GM10266 (cell line): Measurements from ENCODE around the gene ATOX1.

Experiments
- DNase-seq: peaks from one replicate; pipeline ENCODE4 v3.0.0; 2012; ENCODE audit errors: extremely low spot score
- TF ChIP-seq, protein P1 (sequence below): IDR thresholded peaks from 2 replicates; pipeline ENCODE4 v1.5.1; 2012; ENCODE audit warnings: mild to moderate bottlenecking, low read depth; ENCODE audit not compliant: control insufficient read depth, insufficient read depth; ENCODE audit errors: missing control alignments

ATOX1 gene

GRCh38 chr5:151697452-151697851 lies 61.0 kb downstream of the ATOX1 start:
- DNase-seq: no peak
- TF ChIP-seq, protein P1, sequence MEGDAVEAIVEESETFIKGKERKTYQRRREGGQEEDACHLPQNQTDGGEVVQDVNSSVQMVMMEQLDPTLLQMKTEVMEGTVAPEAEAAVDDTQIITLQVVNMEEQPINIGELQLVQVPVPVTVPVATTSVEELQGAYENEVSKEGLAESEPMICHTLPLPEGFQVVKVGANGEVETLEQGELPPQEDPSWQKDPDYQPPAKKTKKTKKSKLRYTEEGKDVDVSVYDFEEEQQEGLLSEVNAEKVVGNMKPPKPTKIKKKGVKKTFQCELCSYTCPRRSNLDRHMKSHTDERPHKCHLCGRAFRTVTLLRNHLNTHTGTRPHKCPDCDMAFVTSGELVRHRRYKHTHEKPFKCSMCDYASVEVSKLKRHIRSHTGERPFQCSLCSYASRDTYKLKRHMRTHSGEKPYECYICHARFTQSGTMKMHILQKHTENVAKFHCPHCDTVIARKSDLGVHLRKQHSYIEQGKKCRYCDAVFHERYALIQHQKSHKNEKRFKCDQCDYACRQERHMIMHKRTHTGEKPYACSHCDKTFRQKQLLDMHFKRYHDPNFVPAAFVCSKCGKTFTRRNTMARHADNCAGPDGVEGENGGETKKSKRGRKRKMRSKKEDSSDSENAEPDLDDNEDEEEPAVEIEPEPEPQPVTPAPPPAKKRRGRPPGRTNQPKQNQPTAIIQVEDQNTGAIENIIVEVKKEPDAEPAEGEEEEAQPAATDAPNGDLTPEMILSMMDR: no peak

DNA sequence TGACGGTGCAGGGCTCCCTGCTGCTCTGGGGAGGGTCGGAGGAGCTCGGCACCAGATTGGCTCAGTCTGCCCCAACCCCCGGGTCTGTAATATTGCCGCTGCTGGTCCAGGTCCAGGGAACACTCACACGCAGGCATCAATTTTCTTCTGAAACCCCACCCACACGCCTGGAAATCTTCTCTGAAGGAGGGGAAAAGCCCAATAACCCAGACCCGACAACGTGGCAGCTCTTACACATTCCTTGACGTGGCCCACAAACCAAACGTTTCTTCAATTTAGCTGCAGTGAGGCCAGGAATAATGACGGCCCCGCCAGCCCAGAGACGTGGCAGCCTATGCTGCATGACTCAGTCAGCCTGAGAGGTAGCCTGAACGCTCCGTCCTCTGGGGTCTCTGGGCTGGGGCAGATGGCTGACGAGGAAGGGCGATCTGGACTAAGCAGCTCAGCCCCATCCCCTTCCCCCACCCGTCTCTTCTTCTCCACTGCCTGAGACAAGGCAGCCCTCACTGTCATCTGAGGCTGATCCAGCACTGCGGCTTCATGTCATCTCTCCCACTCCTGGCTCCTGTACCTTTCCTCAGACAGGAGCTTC lies 61.9 kb downstream of the ATOX1 start:
- DNase-seq: no peak
- TF ChIP-seq, protein P1: no peak

GRCh38 chr5:151695464-151695863 lies 63.0 kb downstream of the ATOX1 start:
- TF ChIP-seq, protein P1: no peak
- no peak for DNase-seq

- TF ChIP-seq, protein P1: no peak
Measured at GRCh38 chr5:151694035-151694485, 64.4 kb downstream of the ATOX1 start.

More at GRCh38 chr5:151694035-151694485, 64.4 kb downstream of the ATOX1 start:
- no peak for DNase-seq
